Measurements from ENCODE around the gene AKT1.
A peak's percentile ranks its signal among the peaks of the same experiment; 100 is the strongest.

The AKT1 gene

DNA sequence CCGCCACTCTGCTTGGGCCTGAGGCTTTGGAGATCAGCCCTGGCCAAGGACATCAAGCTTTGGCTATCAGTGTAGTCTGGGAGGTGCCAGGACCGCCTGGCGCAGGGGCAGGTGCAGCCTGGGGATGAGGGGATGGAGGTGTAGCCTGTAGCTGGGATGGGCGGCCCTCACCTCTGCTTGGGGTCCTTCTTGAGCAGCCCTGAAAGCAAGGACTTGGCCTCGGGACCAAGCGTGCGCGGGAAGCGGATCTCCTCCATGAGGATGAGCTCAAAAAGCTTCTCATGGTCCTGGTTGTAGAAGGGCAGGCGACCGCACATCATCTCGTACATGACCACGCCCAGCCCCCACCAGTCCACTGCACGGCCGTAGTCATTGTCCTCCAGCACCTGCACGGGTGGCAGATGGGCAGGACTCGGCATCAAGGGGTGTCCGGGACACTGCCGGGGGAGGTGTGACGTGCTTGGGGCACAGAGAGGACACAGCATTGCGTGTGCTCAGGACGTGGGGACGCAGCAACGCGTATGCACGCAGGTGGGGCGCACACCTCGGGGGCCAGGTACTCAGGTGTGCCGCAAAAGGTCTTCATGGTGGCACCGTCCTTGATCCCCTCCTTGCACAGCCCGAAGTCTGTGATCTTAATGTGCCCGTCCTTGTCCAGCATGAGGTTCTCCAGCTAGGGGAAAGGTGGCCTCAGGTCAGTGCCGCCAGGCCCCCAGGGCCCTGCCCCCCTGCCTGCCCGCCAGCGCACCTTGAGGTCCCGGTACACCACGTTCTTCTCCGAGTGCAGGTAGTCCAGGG, 22.6 kb downstream of the AKT1 start:
- no peak for DNase-seq (ENCODE audit: low spot score)

DNA sequence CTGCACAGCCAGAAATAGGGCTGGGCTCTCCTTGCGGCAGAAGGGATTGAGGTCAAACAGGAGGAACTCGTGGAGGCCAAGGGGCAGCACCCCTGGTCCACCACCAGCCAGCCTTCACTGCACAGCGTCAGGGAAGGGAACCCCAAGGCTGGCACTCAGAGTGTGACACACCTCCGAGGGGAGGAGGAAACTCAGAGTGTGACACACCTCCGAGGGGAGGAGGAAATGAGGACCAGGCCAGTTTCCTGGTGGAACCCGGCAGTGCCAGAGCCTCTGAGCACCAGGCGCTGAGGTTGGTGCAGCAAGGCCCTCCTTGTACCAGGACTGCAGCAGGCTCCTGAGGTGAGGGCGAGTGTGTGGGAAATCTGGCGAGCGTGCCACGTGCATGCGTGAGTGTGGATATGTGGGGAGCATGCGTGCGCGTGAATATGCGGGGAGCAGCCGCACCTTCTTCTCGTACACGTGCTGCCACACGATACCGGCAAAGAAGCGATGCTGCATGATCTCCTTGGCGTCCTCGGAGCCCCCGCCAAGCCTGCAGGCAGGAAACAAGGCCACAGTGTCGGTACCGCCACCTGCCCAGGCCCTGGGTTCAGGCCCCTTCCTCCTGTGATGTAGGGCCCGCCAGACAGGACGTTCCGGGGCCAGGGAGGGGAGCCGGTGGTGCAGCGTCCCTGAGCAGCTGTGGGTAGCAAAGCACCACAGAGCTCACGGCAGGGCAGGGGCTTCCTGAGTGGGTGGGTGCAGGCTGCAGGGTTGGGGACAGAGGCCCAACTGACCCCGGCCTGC, 23.4 kb downstream of the AKT1 start:
- DNase-seq (ENCODE audit: low spot score), result no peak

DNA sequence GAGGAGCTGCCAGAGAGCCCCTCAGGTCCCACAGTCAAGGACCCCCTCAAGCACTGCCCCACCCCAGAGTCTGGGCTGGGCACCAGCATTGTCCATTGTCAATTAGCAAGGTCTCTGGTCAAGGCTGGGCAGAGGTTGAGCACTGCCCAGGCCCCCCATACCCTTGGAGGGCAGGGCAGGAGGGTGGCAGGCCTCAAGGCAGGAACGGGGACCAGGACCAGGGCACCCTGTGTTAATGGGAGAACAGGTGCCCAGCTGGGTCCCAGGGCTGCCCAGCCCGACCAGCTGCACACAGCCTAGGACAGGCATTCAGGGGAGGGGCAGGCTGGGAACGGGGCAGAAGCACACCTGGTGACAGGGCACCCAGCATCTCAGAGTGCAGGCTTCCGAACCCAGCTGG, 24.2 kb downstream of the AKT1 start:
- DNase-seq (ENCODE audit: low spot score), result no peak

DNA sequence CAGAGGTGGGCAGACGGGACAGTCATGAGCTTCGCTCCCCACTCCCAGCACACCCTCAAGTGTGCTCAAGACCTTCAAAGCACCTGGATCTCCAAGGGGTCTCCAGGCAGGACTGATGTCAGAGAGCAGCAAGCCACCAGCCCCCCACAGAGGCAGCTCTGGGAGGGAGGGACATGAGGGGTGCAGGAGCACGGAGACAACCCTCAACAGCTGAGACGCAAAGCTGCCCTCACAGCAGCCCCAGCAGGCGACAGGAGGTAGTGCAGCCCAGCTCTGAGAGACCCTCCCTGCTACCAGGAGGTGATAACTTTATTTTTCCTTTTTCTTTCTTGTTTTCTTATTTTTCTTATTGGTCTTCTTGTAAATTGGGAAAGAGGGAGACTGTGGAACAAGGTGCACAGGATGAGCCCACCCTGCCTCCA, 24.7 kb downstream of the AKT1 start:
- no peak for DNase-seq (ENCODE audit: low spot score)

DNA sequence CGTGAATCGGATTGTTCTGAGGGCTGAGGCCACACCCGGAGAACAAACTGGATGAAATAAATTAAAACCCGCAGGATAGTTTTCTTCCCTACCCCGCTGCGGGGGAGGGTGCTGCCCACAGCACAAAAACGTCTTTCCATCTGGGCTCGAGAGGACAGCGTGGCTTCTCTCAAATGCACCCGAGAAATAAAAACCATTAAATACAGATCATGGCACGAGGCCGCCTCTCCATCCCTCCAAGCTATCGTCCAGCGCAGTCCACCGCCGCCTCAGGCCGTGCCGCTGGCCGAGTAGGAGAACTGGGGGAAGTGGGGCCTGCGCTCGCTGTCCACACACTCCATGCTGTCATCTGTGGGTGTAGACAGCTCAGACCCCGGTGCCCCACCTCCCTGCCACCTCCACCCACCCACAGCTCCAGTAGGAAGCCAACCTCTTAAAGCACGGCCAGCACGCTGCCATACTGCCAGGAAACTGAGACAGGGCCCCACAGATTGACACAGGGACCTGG, 25.4 kb downstream of the AKT1 start:
- DNase-seq (ENCODE audit: low spot score), result no peak

DNA sequence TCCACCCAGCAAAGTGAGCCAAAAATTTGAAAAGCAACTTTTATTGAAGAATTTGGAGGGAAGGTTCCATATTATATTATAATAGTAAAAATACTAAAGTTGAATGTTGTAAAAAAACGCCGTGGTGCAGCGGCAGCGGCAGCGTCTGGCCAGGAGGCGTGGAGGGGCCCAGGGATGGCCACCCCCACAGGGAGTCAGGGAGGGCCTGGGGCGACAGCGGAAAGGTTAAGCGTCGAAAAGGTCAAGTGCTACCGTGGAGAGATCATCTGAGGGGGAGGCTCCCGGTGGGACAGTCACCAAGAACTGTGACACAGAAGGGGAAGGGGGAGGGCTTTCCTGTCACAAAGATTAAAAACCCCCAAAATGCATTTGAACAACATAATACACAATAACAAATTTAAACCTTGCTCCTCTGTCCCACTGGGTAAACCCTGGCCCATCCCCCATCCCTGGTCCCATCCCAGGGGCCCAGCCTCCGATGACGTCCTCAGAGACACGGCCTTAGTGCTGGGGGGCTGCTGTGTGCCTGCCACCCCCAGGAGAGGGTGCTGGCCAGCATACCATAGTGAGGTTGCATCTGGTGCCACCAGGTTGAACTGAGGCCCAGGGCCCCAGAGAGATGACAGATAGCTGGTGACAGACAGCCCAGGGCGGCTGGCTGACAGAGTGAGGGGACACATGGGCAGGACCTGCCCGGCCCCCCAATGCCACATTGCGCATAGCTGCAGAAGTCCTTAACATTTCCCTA, 26.1 kb downstream of the AKT1 start:
- DNase-seq (ENCODE audit: low spot score), result no peak

DNA sequence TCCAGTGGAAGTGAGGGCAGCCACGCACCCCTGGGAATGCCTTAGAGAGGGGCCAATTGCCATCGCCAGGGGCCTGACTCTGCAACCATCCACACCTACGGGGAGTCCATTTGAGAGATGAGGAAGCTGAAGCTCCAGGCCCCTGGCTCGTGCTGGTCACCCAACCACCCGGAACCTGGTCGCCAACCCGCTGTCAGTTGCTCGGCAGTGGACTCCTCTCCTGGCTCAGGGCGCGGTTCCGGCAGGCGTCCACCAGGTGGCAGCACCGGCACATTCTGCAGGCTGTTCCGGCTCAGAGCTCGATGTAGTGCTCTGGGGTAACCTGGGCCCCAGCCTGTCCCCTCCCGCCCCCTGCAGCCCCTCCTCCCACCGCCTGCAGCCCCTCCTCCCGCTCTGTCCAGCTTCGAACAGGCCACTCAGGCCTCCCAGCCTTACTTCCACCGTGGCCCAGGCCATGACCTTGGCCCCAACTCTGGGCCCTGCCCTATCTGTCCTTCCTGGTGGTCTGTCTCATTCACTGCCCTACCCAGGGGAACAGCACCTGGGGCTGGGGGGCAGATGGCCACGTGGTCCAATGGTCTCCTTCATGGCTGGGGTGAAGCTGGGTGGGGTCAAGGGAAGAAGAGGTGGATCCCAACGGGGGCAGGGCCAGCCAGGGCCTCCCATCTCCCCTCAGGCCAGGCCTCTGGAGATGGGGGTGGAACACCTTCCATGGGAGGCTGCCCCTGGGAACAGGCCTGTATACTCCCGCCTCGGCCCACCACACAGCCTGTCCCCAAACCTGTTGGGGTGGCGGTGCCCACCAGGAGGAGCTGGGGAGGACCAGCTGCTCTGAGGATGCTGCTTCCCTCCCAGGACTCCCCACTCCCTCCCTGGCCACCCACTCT, 26.9 kb downstream of the AKT1 start:
- peak; percentile 92 for DNase-seq (ENCODE audit: low spot score)

DNA sequence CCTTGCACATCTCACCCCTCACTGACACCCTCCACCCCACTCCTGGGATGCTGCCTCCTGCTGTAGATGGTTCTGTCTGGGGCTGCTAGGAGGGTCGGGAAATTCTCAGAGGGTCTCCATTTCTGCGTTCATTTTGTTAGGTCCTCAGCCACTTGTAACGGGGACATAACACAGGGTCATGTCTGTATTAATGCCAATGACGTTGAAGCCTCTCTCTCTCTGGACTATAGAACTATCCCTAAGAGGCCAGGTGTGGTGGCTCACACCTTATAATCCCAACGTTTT, 28.0 kb downstream of the AKT1 start:
- no peak for DNase-seq (ENCODE audit: low spot score)

DNA sequence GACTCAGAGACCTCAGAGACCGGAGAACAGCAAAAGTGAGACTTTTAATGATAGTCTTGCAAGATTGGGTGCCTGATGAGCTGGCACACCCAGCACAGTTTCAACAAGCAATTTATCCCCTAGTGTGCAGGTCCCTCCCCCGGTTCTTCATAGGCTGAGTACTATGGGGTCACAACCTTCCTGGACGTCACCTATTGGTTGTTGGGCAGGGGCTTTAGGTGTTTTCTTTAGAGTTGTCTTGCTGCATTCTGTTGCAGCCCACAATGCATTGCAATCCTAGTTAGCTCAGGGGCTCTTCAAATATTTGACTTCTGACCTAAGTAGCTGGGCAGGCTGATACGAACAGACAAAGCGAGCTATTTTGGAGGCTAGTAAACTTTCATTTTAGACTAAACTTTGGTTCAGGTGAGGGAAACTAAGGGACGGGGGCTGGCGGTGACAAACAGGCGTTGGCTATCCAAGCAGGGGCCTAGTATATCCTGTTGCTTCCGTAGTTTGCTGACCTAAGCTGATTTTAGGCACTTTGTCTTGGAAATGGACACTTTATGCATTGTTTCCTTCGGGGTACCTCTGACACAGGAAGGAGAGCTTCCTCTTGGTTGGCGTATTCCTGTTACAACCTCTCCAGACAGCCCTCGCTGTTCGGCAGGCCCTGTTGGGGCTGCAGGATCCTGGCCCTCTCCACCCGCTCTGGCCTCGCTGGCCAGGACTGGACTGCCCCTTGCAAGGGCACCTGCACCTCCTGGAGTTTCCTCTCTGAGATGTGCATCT, 28.5 kb downstream of the AKT1 start:
- DNase-seq (ENCODE audit: low spot score), result no peak

DNA sequence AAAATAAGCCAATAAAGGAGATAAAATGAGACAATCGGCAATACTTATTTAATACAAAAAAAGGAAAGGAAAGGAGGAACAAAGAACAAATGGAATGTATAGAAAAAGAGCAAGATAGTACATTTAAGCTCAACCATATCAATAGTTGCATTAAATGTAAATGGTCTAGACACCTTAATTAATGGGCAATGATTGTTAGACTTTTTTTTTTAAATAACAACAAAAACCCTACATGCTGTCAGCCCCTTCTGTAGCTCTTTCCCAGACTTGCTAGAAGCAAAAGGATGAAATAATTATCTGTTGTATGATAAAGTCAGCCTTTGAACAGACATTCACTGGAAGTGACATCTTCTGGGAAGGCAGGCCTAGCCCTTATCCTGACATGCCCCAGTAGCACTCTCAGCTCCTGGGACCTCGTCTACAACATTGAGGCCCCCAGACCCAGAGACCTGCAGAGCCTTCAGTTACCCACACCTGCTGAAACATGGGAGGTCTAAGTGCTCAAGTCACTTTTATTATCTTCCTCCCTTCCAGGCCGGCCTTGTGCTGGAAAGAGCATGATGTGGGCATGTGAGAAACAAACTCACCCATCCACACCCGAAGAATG, 29.2 kb downstream of the AKT1 start:
- DNase-seq (ENCODE audit: low spot score), result no peak

DNA sequence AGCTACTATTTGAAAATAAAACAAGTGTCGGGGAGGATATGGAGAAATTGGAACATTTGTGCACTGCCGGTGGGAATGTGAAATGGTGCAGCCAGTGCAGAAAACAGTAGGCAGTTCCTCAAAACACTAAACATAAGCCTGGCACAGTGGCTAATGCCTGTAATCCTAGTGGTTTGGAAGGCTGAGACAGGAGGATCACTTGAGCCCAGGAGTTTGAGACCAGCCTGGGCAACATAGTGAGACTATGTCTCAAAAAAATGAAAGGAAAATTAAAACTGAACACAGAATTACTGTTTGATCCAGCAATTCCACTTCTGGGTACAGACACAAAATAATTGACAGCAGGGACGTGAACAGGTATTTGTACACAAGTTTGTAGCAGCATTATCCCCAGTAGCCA, 30.0 kb downstream of the AKT1 start:
- no peak for DNase-seq (ENCODE audit: low spot score)

DNA sequence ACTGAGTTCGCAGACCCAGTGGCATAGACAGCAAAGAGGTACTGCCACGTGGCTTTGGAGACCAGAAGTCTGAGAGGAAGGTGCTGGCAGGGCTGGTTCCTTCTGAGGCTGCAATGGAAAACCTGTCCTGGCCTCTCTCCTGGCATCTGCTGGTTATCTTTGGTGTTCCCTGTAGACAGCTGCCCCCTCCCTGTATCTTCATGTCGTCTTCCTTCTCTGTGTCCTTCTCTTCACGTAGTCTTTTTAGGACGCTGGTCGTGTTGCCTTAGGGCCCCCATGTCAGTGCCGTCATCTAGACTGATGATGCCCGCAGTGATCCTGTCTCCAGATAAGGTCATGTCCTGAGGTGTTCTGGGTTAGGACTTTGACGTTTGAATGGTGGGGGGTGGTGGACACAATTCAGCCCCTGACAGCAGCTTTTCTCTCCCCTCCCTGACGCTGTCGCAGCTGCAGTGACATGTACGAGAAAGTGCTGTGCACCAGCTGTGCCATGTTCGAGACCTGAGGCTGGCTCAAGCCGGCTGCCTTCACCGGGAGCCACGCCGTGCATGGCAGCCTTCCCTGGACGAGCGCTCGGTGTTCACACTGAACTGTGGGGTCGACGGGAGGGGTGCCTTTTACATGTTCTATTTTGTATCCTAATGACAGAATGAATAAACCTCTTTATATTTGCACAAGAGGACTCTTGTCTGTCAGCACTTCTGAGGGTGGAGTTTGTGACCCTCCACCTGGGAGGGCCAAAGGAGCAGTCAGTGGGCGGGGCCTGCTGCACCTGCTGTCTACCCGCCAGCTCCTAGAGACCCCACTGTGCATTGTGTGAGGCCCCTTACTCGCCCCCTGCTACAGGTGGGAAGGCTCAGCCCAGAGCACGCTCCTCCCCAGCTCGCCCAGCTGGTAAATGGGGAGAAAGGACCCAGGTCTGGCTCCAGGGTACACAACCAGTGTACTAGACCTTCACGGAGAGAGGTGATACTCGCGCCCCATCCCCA, 36.3 kb downstream of the AKT1 start:
- DNase-seq (ENCODE audit: low spot score), result no peak

DNA sequence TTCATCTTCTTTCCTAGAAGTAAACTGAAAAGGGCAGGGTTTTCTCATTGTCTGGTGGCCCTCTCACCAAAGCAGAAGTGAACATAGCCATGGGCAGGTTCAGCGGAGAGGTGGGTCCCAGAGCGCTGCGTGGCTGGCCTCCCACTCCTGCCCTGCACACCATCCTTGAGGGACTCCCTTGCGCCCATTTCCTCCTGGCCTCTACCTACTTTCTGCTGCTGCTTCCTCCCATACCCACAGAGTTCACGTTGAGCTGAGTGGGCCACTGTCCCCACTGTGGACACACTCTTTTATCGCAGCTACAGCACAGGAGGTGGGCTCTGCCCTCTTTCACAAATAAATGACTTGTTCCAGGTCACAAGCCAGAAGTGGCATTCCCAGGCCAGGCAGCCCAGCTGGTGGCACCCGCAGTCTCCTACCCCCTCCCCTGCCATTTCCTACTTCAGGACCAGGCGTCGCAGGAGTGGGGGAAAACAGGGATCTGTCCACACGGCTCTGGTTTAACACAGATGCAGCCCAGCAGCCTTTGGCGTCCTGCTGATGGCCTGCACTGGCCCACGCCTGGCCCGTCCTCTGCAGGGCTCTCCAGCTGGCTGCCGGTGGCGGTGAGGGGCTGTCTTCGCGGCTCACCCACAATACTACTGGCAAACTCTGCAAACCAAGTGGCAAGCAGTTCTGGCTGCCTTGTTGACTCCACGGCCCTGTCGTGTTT, 37.7 kb downstream of the AKT1 start:
- DNase-seq (ENCODE audit: low spot score), result no peak

DNA sequence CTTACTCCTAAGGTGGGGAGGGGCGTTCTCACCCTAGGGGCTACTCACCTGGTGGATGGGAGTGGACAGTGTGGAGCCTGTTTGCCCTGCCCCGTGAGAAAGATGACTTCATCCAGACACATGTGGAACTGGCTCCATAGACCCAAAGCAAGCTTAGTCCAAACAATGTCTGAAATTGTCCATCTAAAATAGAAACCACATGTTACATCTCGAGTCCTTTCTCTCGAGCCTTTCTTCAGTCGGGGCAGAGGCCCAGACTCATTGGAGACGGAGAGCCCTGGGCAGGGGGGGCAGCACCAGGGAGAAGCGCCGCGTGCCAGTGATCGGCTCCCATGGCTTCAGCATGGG, 38.3 kb downstream of the AKT1 start:
- DNase-seq (ENCODE audit: low spot score), result no peak

DNA sequence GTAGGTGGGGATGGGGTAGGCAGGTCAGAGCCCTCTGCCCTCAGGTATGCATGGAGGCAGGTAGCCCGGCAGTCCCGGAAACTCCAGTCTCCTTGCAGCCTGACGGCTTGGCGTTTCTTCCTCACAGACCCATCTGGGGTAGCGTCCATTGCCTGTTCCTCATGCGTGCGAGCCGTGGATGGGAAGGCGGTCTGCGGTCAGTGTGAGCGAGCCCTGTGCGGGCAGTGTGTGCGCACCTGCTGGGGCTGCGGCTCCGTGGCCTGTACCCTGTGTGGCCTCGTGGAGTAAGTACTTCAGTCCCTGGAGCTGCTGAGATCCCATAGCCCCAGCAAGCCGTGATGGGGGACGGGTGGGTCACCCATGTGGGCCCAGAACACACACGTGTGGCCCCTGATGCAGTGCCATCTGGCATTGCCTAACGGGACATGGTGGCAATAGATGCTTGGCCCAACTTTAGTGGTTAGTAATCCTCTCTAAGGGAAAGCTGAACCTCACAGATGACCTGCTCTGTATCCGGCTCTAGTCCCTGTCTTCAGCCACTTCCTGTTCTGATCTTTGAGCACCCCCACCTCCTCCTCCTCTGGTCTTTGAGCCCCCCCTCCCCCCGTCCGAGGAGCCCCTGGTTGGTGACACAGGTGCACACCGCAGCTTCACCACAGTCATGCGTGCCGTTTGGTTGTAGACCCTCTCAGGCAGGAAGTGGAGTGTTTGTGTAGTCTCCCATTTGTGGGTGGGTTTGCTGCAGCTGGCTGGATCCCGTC, 38.9 kb downstream of the AKT1 start:
- no peak for DNase-seq (ENCODE audit: low spot score)

DNA sequence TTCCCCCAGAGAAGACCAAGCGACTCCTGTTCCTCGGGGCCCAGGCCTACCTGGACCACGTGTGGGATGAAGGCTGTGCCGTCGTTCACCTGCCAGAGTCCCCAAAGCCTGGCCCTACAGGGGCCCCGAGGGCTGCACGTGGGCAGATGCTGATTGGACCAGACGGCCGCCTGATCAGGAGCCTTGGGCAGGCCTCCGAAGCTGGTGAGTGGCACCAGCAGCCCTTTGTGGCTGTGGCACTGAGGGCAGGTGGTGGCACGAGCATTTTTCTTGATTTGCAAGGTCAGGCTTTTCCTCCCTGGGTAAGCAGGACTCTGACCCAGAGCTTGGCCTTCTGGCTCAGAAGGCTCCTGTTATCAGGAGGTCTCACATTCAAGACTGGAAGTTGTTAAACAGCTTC, 39.9 kb downstream of the AKT1 start:
- DNase-seq (ENCODE audit: low spot score), result no peak

DNA sequence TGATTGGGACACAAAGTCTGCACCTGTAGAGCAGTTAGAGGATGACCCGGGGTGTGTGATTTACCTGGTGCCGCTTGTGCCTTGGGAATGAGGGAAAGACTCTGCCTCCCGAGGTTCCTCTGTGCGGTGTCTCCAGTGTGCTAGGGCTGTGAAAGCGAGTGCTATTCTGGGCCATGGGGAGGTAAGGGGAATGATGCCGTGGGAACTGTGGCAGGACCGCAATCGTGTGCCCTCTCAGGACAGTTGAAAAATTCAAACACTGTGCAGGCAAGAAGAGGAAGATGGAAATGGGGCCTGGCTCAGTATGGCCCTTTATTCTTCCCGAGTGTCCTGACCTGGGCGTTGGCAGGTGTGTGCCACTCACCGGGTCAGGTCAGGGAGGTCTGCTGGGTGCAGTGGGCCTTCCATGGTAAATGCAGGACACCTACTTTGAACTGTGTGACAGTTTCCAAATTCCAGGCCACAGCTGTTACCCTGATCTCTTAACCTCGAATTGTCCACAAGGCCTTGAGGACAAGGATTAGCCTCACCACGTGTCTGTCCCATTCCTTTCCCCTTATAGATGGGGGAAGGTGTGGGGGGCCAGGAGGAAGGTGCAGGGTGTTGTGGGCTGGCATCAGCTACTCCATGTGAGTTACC, 41.2 kb downstream of the AKT1 start:
- no peak for DNase-seq (ENCODE audit: low spot score)
